Stomach smooth muscle (tissue), 2 donors: ENCODE results near the gene CREG1.
"Not testable (repeated sequence)": the region's sequence is repeated elsewhere in the genome, so short reads cannot be mapped to it uniquely, and the experiment has no call there.

ENCODE experiments used
- H3K27ac ChIP-seq: one replicate; pipeline ENCODE4 v1.7.0; 2013; ENCODE audit warnings: mild to moderate bottlenecking, low read length, inconsistent platforms
- H3K27me3 ChIP-seq, 2 donors: one replicate each; pipeline ENCODE4 v1.7.0; 2013; ENCODE audit warnings: low read length in 2 of 2; ENCODE audit not compliant: insufficient read depth in 2 of 2, control insufficient read depth in 1 of 2
- H3K36me3 ChIP-seq, 2 donors: one replicate each; pipeline ENCODE4 v1.7.0; 2013; ENCODE audit warnings: low read length in 2 of 2; ENCODE audit not compliant: control insufficient read depth in 2 of 2, insufficient read depth in 2 of 2
- H3K4me1 ChIP-seq: one replicate; pipeline ENCODE4 v1.7.0; 2013; ENCODE audit warnings: low read length; ENCODE audit not compliant: control insufficient read depth, insufficient read depth
- H3K4me3 ChIP-seq, 2 donors: one replicate each; pipeline ENCODE4 v1.7.0; 2013; ENCODE audit warnings: low read length in 2 of 2
- H3K9ac ChIP-seq, 2 donors: one replicate each; pipeline ENCODE4 v1.7.0; 2013; ENCODE audit warnings: low read length in 2 of 2, mild to moderate bottlenecking in 1 of 2
- H3K9me3 ChIP-seq, 2 donors: one replicate each; pipeline ENCODE4 v1.7.0; 2013; ENCODE audit warnings: low read length in 2 of 2; ENCODE audit not compliant: control insufficient read depth in 2 of 2
- donor health status: healthy.
- donor health status: Pancreatic carcinoma.

CREG1 gene

GRCh38 chr1:167564612-167565270, 11.2 kb upstream of the CREG1 start:
- Histone ChIP-seq H3K27me3 (no peaks in the 10 kb centered on the region), H3K36me3 (no peaks in the 10 kb centered on the region), H3K4me3 (no peak overlapping the region), H3K27ac (no peak overlapping the region), H3K9ac (no peak overlapping the region), H3K9me3 (no peaks in the 10 kb centered on the region), H3K4me1 (peaks cover 4% of the 10 kb centered on the region)

- no peak overlapping the region for H3K27ac ChIP-seq
These were observed 10.2 kb upstream of the CREG1 start for GRCh38 chr1:167563579-167564246.

GRCh38 chr1:167562702-167563101, 9.1 kb upstream of the CREG1 start:
- H3K9me3 ChIP-seq = no peaks in the 10 kb centered on the region
- H3K27me3 ChIP-seq = no peaks in the 10 kb centered on the region
- no peak overlapping the region for H3K27ac ChIP-seq
- H3K4me1 ChIP-seq = peaks cover 4% of the 10 kb centered on the region
- H3K9ac ChIP-seq = no peak overlapping the region
- no peaks in the 10 kb centered on the region for H3K36me3 ChIP-seq
- H3K4me3 ChIP-seq = no peak overlapping the region

More at GRCh38 chr1:167563579-167564246, 10.2 kb upstream of the CREG1 start:
- Histone ChIP-seq H3K36me3 (no peaks in the 10 kb centered on the region), H3K4me1 (peaks cover 4% of the 10 kb centered on the region), H3K9me3 (no peaks in the 10 kb centered on the region), H3K9ac (no peak overlapping the region), H3K4me3 (no peak overlapping the region), H3K27me3 (no peaks in the 10 kb centered on the region)

GRCh38 chr1:167561753-167562152, 8.2 kb upstream of the CREG1 start:
- Histone ChIP-seq H3K36me3 (no peaks in the 10 kb centered on the region), H3K27ac (no peak overlapping the region), H3K9ac (no peak overlapping the region), H3K27me3 (no peaks in the 10 kb centered on the region), H3K4me1 (peaks cover 4% of the 10 kb centered on the region), H3K9me3 (no peaks in the 10 kb centered on the region), H3K4me3 (no peak overlapping the region)

GRCh38 chr1:167555971-167556714, 2.6 kb upstream of the CREG1 start:
- H3K27ac ChIP-seq = no peak overlapping the region
- H3K4me1 ChIP-seq = peaks cover 12% of the 10 kb centered on the region
- no peaks in the 10 kb centered on the region for H3K27me3 ChIP-seq
- H3K4me3 ChIP-seq = no peak overlapping the region
- H3K9ac ChIP-seq = no peak overlapping the region
- no peaks in the 10 kb centered on the region for H3K9me3 ChIP-seq
- H3K36me3 ChIP-seq = no peaks in the 10 kb centered on the region

- not testable (repeated sequence) for H3K27ac ChIP-seq, H3K27me3 ChIP-seq, H3K4me3 ChIP-seq, H3K36me3 ChIP-seq, H3K9me3 ChIP-seq, H3K9ac ChIP-seq
- H3K4me1 ChIP-seq = peaks cover 12% of the 10 kb centered on the region
These were observed 1.5 kb upstream of the CREG1 start for GRCh38 chr1:167555072-167555471.

- peak overlapping the region; percentile 64 to 66 for H3K9ac ChIP-seq
- no peaks in the 10 kb centered on the region for H3K27me3 ChIP-seq
- peaks cover 12% of the 10 kb centered on the region for H3K4me1 ChIP-seq
- H3K4me3 ChIP-seq = peak overlapping the region; percentile 83 to 96
- no peaks in the 10 kb centered on the region for H3K9me3 ChIP-seq
- H3K27ac ChIP-seq = peak overlapping the region; percentile 53
- H3K36me3 ChIP-seq = no peaks in the 10 kb centered on the region
These were observed 642 bp upstream of the CREG1 start for GRCh38 chr1:167554028-167554779.

GRCh38 chr1:167551362-167551761, 2.2 kb downstream of the CREG1 start:
- no peaks in the 10 kb centered on the region for H3K9me3 ChIP-seq
- H3K27me3 ChIP-seq = no peaks in the 10 kb centered on the region
- H3K9ac ChIP-seq = no peak overlapping the region
- H3K36me3 ChIP-seq = peaks cover 0 to 5% of the 10 kb centered on the region in 2 donors
- no peak overlapping the region for H3K27ac ChIP-seq
- peaks cover 12% of the 10 kb centered on the region for H3K4me1 ChIP-seq
- no peak overlapping the region for H3K4me3 ChIP-seq

- H3K4me1 ChIP-seq = peaks cover 12% of the 10 kb centered on the region
- H3K27ac ChIP-seq = no peak overlapping the region
- no peak overlapping the region for H3K9ac ChIP-seq
- no peaks in the 10 kb centered on the region for H3K27me3 ChIP-seq
- H3K9me3 ChIP-seq = no peaks in the 10 kb centered on the region
- H3K36me3 ChIP-seq = peaks cover 13 to 16% of the 10 kb centered on the region in 2 donors
- no peak overlapping the region for H3K4me3 ChIP-seq
These were observed 5.3 kb downstream of the CREG1 start for GRCh38 chr1:167548059-167548932.

GRCh38 chr1:167546935-167547334, 6.6 kb downstream of the CREG1 start:
- no peaks in the 10 kb centered on the region for H3K9me3 ChIP-seq
- no peak overlapping the region for H3K9ac ChIP-seq
- H3K4me1 ChIP-seq = peaks cover 4% of the 10 kb centered on the region
- no peak overlapping the region for H3K27ac ChIP-seq
- H3K36me3 ChIP-seq = peaks cover 13 to 16% of the 10 kb centered on the region in 2 donors
- H3K27me3 ChIP-seq = no peaks in the 10 kb centered on the region
- H3K4me3 ChIP-seq = no peak overlapping the region
